ENCODE measurements around the gene GARRE1.

The GARRE1 gene

DNA sequence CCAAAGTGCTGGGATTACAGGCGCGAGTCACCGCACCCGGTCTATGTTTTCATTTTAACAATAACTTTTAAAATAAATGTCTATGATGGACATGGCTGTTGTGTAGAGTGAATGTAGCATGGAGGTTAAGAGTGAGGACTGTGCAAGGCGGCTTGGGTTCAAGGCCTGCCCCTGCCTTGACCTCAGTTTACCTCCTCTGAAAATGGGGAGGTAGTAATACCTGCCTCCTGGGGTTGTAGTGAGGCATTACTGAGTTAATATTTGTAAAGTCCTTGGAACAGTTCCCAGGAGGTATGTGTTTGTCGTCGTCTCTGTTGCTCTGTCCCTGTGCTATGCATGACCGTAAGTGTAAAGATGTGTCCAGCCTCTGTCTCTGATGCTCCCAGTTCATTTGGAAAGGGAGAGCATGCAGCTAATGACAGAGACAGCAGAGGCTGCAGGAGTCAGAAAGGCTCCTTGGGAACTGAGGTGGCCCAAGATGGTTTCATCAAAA lies 9.4 kb downstream of the GARRE1 start:
- H3K9ac ChIP-seq (ENCODE audit: insufficient read length): no peak overlapping the region
- no peak overlapping the region for H3K4me3 ChIP-seq
- no peak for TF ChIP-seq FOXP2 (optimal IDR thresholded peaks at IDR 0.05; ENCODE audit: control extremely low read depth, extremely low read length, insufficient read depth)
- TF ChIP-seq POLR2AphosphoS5 (IDR thresholded peaks at IDR 0.05; ENCODE audit: borderline replicate concordance, low read depth, low read length): no peak
- TF ChIP-seq EZH2 (IDR thresholded peaks at IDR 0.05): no peak
- H3K27ac ChIP-seq: no peak overlapping the region
- DNase-seq (ENCODE audit: low read depth, low spot score): no peak
- no peaks in the 10 kb centered on the region for H3K36me3 ChIP-seq (ENCODE audit: insufficient read depth, low read length)
- no peaks in the 10 kb centered on the region for H3K9me3 ChIP-seq (ENCODE audit: low read depth, low read length)

DNA sequence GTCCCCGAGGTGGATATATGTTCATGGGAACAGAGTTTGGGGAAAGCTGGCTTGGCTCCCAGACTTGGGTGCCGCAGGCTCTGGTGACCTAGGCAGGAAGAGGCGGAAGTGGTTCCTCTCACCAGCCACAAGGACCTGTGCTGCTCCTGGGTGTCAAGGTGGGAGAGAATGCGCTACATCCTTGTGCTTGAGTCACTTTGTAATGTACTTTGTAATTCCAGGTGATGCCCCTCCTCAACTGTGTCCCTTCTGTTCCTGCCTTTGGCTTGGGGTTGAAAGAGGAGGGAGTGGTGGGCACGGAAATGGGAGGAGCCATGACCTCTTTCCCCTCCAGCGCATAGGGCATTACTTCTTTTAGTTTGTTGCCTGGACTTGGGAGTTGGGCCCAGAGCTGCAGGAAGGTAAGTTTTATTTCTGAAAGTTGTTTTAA lies 10.9 kb downstream of the GARRE1 start:
- Histone ChIP-seq H3K27ac (0 out of 2 replicates have a peak overlapping the region, but pooled peaks have one; percentile 51), H3K36me3 (ENCODE audit: insufficient read depth, low read length) (no peaks in the 10 kb centered on the region), H3K9ac (ENCODE audit: insufficient read length) (no peak overlapping the region), H3K9me3 (ENCODE audit: low read depth, low read length) (no peaks in the 10 kb centered on the region), H3K4me3 (no peak overlapping the region)
- no peak for DNase-seq (ENCODE audit: low read depth, low spot score)
- TF ChIP-seq POLR2AphosphoS5 (IDR thresholded peaks at IDR 0.05; ENCODE audit: borderline replicate concordance, low read depth, low read length) (no peak), FOXP2 (optimal IDR thresholded peaks at IDR 0.05; ENCODE audit: control extremely low read depth, extremely low read length, insufficient read depth) (no peak), EZH2 (IDR thresholded peaks at IDR 0.05) (no peak)

DNA sequence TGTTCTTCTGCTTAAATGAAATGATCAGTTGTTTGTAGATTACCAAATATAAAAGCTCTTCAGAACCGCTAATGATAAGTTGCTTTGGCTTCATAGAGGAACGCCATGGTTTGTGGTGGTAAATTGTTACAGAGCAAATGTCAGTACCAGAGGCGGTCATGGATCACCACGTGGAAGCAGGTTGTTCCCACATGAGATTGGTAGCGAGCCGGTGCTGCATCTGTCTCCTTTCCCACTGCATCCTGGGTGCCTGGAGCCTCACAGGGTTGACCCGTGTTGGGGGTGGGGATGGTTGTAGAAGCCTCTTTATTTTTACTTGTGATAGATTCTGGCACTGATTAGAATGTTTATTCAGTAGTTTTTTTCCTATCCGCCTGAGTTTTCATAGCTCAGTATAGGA lies 14.7 kb downstream of the GARRE1 start:
- H3K36me3 ChIP-seq (ENCODE audit: insufficient read depth, low read length): no peaks in the 10 kb centered on the region
- H3K9me3 ChIP-seq (ENCODE audit: low read depth, low read length): no peaks in the 10 kb centered on the region
- no peak overlapping the region for H3K9ac ChIP-seq (ENCODE audit: insufficient read length)
- H3K27ac ChIP-seq: peak overlapping the region; percentile 96; the same call in 1 of the 2 replicates
- TF ChIP-seq FOXP2 (optimal IDR thresholded peaks at IDR 0.05; ENCODE audit: control extremely low read depth, extremely low read length, insufficient read depth): no peak
- no peak for DNase-seq (ENCODE audit: low read depth, low spot score)
- H3K4me3 ChIP-seq: no peak overlapping the region

DNA sequence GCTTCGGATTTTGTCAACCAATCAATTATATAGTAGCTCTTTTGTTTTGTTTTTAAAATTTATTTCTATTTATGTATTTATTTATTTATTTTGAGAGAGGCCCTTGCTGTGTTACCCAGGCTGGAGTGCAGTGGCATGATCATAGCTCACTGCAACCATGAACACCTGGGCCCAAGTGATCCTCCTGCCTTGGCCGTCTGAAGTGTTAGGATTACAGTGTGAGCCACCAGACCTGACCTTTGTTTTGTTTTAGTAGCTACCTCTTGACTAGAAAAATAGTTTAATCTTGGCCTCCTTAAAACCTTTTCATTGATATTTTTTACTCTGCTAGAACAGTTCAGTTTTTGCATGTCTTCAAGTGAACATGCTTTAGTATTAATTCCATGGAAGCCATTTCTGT lies 15.1 kb downstream of the GARRE1 start:
- Histone ChIP-seq H3K9me3 (ENCODE audit: low read depth, low read length) (no peaks in the 10 kb centered on the region), H3K9ac (ENCODE audit: insufficient read length) (peak overlapping the region; percentile 82), H3K27ac (peak overlapping the region; percentile 96), H3K36me3 (ENCODE audit: insufficient read depth, low read length) (no peaks in the 10 kb centered on the region), H3K4me3 (peak overlapping the region; percentile 73)
- TF ChIP-seq FOXP2 (optimal IDR thresholded peaks at IDR 0.05; ENCODE audit: control extremely low read depth, extremely low read length, insufficient read depth) (no peak), POLR2AphosphoS5 (IDR thresholded peaks at IDR 0.05; ENCODE audit: borderline replicate concordance, low read depth, low read length) (no peak), EZH2 (IDR thresholded peaks at IDR 0.05) (no peak)
- DNase-seq (ENCODE audit: low read depth, low spot score): no peak

DNA sequence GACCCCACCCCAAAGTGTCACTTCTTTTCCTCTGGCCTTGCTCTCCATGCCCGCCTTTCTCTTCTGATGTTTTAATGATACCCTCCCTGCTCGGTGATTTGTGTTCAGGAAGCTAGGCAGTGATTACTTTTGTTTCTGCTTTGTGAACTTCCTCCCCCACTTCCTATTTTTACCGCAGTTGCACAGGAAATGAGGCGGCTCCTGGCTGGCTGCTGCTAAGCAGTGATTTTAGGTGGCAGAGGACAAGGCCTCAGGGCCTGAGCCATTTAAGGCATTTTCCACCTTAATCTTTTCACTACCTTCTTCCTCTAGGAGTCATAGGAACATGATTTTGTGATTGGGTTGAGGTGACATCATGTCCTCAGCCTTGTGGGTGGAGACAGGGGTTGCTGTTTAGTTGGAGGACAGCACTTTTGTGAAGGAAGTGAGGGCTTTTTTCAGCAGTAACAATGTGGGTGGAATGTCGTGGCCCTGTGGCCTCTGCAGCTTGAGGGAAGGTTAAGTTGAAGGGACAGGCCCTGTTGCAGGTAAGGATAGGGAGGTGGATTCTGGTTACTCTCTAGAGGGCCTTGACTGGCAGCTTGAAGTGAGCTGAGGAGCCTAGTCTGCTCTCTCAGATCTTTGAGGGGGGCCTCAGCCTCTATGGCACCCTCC lies 15.7 kb downstream of the GARRE1 start:
- no peaks in the 10 kb centered on the region for H3K9me3 ChIP-seq (ENCODE audit: low read depth, low read length)
- H3K4me3 ChIP-seq: peak overlapping the region; percentile 73
- peak overlapping the region; percentile 96 for H3K27ac ChIP-seq
- peak overlapping the region; percentile 82 for H3K9ac ChIP-seq (ENCODE audit: insufficient read length)
- peak; percentile 86 for DNase-seq (ENCODE audit: low read depth, low spot score)
- H3K36me3 ChIP-seq (ENCODE audit: insufficient read depth, low read length): no peaks in the 10 kb centered on the region
- TF ChIP-seq POLR2AphosphoS5 (IDR thresholded peaks at IDR 0.05; ENCODE audit: borderline replicate concordance, low read depth, low read length) (no peak; the same call in 1 of the 2 replicates), FOXP2 (optimal IDR thresholded peaks at IDR 0.05; ENCODE audit: control extremely low read depth, extremely low read length, insufficient read depth) (peak; percentile 75)

DNA sequence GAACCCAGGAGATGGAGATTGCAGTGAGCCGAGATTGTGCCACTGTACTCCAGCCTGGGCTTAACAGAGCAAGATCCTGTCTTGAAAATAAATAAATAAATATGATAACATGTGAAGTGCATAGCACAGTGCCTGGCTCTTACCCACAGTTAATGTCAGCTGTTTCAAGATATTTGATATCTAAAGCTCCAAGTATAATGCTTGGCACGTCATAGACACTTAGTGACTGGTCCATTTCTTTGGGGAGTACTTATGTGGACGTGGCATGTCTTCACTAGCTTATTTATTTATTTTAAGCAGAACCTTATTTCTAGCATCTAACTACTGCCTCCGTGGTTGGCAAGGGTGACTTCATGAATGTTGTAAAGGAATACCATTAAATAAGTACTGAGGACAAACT lies 18.8 kb downstream of the GARRE1 start:
- Histone ChIP-seq H3K27ac (no peak overlapping the region), H3K36me3 (ENCODE audit: insufficient read depth, low read length) (no peaks in the 10 kb centered on the region), H3K9ac (ENCODE audit: insufficient read length) (no peak overlapping the region), H3K9me3 (ENCODE audit: low read depth, low read length) (no peaks in the 10 kb centered on the region), H3K4me3 (no peak overlapping the region)
- DNase-seq (ENCODE audit: low read depth, low spot score): no peak
- TF ChIP-seq EZH2 (IDR thresholded peaks at IDR 0.05): no peak
- TF ChIP-seq FOXP2 (optimal IDR thresholded peaks at IDR 0.05; ENCODE audit: control extremely low read depth, extremely low read length, insufficient read depth): no peak
- no peak for TF ChIP-seq POLR2AphosphoS5 (IDR thresholded peaks at IDR 0.05; ENCODE audit: borderline replicate concordance, low read depth, low read length)

DNA sequence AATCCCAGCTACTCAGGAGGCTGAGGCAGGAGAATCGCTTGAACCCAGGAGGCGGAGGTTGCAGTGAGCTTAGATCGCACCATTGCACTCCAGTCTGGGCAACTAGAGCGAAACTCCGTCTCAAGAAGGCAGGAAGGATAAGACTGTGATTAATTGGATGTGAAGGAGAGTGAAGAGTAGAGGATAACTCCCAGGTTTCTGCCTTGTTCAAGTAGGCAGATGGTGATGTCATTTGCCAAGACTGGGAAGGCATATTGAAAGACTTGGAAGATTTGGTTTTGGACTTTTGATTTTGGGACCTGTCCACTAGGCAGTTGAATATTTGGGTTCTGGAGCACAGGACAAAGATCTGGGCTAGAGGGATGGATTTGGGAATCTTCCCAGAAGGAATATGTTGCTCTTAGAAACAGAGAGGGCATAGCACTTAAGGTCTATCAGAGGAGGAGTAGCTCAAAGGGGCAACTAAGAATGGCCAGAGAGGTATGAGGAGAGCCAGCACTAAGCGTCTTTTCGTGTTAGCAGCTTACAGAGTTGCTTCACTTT lies 20.0 kb downstream of the GARRE1 start:
- H3K4me3 ChIP-seq: peak overlapping the region; percentile 19
- no peaks in the 10 kb centered on the region for H3K9me3 ChIP-seq (ENCODE audit: low read depth, low read length)
- no peak for DNase-seq (ENCODE audit: low read depth, low spot score)
- no peaks in the 10 kb centered on the region for H3K36me3 ChIP-seq (ENCODE audit: insufficient read depth, low read length)
- TF ChIP-seq FOXP2 (optimal IDR thresholded peaks at IDR 0.05; ENCODE audit: control extremely low read depth, extremely low read length, insufficient read depth) (no peak), POLR2AphosphoS5 (IDR thresholded peaks at IDR 0.05; ENCODE audit: borderline replicate concordance, low read depth, low read length) (no peak), EZH2 (IDR thresholded peaks at IDR 0.05) (no peak)
- peak overlapping the region; percentile 89 for H3K27ac ChIP-seq
- peak overlapping the region; percentile 33 for H3K9ac ChIP-seq (ENCODE audit: insufficient read length)

DNA sequence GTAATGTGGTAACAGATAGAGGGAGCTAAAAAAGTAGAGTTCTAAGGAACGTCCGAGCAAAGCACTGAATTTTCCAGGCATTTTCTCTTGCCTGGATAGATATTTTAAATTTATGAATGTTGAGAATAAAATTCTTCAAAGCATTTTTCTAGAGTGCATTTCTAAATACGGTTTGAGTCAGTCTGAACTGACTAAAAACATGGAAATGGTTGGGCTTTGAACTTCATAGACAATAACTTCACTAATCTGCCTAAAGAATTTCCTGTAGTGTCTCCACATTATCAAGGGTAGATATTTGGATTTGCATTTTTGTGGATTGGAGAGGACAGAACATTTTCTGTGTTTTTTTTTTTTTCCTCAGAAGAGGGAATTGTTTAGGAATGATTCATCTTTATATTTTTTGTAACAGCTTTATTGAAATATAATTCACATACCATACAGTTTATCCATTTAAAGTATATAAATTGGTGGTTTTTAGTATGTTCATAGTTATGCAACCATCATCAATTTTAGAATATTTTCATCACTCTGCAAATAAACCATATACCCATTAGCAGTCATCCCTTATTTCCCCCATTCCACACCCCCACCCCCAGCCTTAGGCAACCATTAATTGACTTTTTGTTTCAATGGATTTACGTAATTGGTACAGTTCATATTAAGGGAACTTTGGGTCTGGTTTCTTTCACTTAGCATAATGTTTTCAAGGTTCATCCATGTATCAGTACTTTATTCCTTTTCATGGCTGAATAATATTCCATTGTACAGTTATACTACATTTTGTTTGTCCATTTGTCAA lies 20.7 kb downstream of the GARRE1 start:
- Histone ChIP-seq H3K9me3 (ENCODE audit: low read depth, low read length) (no peaks in the 10 kb centered on the region), H3K4me3 (peak overlapping the region; percentile 19), H3K36me3 (ENCODE audit: insufficient read depth, low read length) (no peaks in the 10 kb centered on the region), H3K27ac (peak overlapping the region; percentile 89), H3K9ac (ENCODE audit: insufficient read length) (peak overlapping the region; percentile 33)
- no peak for TF ChIP-seq EZH2 (IDR thresholded peaks at IDR 0.05)
- no peak for TF ChIP-seq POLR2AphosphoS5 (IDR thresholded peaks at IDR 0.05; ENCODE audit: borderline replicate concordance, low read depth, low read length)
- no peak for TF ChIP-seq FOXP2 (optimal IDR thresholded peaks at IDR 0.05; ENCODE audit: control extremely low read depth, extremely low read length, insufficient read depth)
- DNase-seq (ENCODE audit: low read depth, low spot score): peak; percentile 58
